Measurements from ENCODE around the gene TTL.
"Not testable (repeated sequence)": the region's sequence is repeated elsewhere in the genome, so short reads cannot be mapped to it uniquely, and the experiment has no call there.

The TTL gene

GRCh38 chr2:112524276-112524675 is 42.3 kb downstream of the TTL start:
- not testable (repeated sequence) for DNase-seq

GRCh38 chr2:112528541-112528940 is 46.6 kb downstream of the TTL start:
- DNase-seq, result no peak

GRCh38 chr2:112529757-112530156 is 47.8 kb downstream of the TTL start:
- no peak for DNase-seq

DNA sequence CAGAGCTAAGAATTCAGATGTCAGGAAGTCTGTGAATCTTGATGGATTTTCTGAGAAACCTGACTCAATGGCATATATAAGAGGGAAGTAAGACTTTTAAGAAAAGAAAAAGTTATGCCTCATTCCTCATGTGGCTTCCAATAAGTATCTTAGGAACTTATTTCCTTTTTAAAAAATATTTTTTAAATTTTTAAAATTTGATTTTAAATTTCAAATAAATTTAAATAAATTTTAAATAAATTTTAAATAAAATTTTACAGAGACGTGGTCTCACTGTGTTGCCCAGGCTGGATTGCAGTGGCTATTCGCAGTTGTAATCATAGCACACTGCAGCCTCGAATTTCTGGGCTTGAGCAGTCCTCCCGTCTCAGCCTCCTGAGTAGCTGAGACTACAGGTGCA is 48.8 kb downstream of the TTL start:
- no peak for DNase-seq

- DNase-seq, result no peak
Observed at GRCh38 chr2:112534826-112535225, 52.9 kb downstream of the TTL start.

DNA sequence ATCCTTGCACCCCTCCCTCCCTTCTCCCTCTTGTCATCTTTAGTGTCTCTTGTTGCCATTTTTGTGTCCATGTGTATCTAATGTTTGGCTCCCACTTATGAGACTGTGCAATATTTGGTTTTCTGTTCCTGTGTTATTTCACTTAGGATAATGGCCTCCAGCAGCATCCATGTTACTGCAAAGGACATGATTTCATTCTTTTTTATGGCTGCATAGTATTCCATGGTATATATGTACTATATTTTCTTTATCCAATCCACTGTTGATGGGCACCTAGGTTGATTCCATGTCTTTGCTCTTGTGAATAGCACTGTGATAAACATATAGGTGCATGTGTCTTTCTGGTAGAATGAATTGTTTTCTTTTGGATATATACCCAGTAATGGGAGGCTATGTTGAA is 54.7 kb downstream of the TTL start:
- not testable (repeated sequence) for DNase-seq

GRCh38 chr2:112539306-112539705 is 57.4 kb downstream of the TTL start:
- no peak for DNase-seq

GRCh38 chr2:112540906-112541305 is 59.0 kb downstream of the TTL start:
- no peak for DNase-seq

- DNase-seq, result peak; percentile 93
Observed at GRCh38 chr2:112541315-112542122, 59.6 kb downstream of the TTL start.

- peak; percentile 93 for DNase-seq
Observed at GRCh38 chr2:112542123-112542983, 60.4 kb downstream of the TTL start, which contains the start of gene POLR1B. Gene POLR1B (plus strand): TSS chr2:112542465. CDS start chr2:112542495, 30 bp downstream.

- peak; percentile 52 for DNase-seq
Observed at GRCh38 chr2:112542984-112543661, 61.2 kb downstream of the TTL start.

GRCh38 chr2:112547333-112547732 is 65.4 kb downstream of the TTL start:
- no peak for DNase-seq

- no peak for DNase-seq
Observed at GRCh38 chr2:112548980-112549379, 67.0 kb downstream of the TTL start.

GRCh38 chr2:112566104-112566503 is 84.1 kb downstream of the TTL start:
- DNase-seq, result no peak

DNA sequence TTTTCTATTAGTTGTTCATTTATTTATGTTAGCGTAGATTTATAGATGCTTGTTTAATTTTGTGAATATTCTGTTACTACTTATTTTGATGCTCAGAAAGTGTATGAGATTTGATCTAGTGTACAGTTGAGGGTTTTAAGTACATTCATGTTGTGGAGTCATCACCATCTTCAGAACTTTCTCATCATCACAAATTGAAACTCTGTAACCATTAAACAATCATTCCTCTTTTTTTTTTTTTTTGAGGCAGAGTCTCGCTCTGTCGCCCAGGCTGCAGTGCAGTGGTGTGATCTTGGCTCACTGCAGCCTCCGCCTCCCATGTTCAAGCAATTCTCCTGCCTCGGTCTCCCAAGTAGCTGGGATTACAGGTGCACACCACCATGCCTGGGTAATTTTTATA is 84.6 kb downstream of the TTL start:
- DNase-seq, result not testable (repeated sequence)

DNA sequence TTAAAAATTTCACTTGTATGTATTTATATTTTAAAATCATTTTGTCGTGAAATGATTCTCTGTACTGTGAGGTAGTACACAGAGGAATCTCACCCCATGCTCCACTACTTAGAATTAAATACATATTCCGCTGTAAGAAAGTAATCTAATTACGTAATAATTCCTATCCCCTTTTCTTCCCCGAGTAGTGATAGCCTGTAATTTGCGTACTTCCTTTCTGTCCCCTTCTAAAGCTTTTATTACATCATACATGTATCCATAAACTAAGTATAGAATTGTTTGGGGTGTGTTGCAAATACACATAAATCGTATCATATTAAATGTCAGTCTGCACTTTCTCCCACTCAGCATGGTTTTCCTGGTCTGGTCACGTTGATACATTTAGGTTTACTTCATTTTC is 90.0 kb downstream of the TTL start:
- no peak for DNase-seq

GRCh38 chr2:112577756-112578155 is 95.8 kb downstream of the TTL start:
- no peak for DNase-seq

DNA sequence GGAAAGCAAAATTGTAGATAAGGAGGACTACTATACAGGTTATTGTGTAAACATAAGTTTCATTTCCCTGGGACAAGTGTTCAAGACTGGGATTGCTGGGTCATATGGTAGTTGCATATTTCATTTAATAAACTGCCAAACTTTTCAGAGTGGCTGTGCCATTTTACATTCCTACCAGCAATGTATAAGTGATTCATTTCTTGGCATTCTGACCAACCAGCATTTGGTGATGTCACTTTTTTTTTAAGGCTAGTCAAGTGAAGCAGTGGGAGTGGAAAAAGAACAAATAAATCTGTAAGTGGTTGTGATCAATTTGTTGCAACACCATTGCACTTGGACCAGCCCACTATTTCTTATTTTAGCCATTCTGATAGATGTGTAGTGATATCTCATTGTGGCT is 97.3 kb downstream of the TTL start:
- peak; percentile 38 for DNase-seq

DNA sequence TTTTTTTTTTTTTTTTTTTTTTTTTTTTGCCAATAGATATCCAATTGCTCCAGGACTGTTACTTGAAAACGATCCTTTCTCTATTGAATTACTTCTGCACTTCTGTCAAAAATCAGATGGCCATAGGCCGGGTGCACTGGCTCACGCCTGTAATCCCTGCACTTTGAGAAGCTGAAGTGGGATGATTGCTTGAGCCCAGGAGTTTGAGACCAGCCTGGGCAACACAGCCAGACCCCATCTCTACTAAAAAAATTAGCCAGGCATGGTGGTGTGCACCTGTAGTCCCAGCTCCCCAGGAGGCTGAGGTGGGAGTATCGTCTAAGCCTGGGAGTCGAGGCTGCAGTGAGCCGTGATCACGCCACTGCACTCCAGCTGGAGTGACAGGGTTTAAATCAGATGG is 98.1 kb downstream of the TTL start:
- DNase-seq, result no peak

GRCh38 chr2:112582314-112582746 is 100.4 kb downstream of the TTL start:
- DNase-seq, result peak; percentile 87

GRCh38 chr2:112583497-112584133 is 101.7 kb downstream of the TTL start:
- peak; percentile 74 for DNase-seq

- peak; percentile 98 for DNase-seq
Observed at GRCh38 chr2:112584134-112584890, 102.4 kb downstream of the TTL start, which contains the start of gene CHCHD5. Gene CHCHD5 (plus strand): TSS chr2:112584609. CDS start chr2:112584648, 39 bp downstream.

Measured in OCI-M1 (cell line).